HG03064 (cell line): ENCODE results near the gene ACACB.

ENCODE experiments used
- ATAC-seq: cut with Tn5 transposase; IDR thresholded peaks from one replicate; pipeline ENCODE4 v1.9.1; 2021; ENCODE audit warnings: low read depth; ENCODE audit not compliant: unreplicated experiment

ACACB gene

GRCh38 chr12:109292342-109292711 lies 175.9 kb downstream of the ACACB start:
- no peak for ATAC-seq

DNA sequence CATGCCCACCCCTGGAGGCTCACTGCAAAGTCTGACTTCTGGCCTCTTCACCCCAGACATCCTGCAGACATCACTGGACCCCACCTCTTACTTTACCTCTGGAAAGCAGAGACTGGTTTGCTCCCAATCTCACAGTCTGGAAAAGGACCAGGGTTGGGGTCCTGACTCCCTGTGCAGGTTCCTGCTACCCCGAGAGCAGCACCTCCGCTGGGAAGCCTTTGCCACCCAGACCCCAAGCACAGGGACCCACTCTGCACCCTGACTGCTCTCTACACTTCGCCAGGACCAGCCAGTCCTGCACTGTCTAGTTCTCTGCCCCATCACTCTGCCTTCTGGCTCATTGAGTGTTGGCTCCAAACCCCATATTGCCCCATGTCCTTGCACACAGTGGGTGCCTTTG lies 176.7 kb downstream of the ACACB start:
- ATAC-seq = no peak

DNA sequence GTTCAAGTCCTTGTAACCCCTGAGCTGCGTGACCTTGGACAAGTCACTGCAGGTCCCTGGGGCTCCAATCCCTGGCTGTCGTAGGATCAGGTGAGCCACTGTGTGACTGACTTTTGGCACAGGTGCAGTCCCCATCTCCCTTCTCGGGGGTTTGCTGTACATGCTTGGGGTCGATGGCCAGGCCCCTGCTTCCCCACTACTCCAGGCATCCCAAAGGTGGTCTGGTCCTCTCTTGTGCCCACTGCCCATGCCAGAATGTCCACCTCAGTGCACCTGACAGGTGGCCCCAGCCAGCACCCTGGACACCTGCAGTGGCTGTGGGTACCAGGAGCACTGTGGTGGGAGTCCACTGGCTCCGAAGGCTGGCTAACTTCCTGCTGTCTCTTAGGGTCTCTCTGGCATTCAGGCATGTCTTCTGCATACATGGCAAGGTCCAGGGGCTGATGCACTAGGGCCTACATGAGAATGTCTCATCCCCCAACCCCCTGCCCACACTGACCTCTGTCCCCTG lies 178.0 kb downstream of the ACACB start:
- no peak for ATAC-seq

- ATAC-seq = no peak
These were observed 179.5 kb downstream of the ACACB start for GRCh38 chr12:109295764-109296425.

GRCh38 chr12:109296431-109296830 lies 180.0 kb downstream of the ACACB start:
- ATAC-seq = no peak

DNA sequence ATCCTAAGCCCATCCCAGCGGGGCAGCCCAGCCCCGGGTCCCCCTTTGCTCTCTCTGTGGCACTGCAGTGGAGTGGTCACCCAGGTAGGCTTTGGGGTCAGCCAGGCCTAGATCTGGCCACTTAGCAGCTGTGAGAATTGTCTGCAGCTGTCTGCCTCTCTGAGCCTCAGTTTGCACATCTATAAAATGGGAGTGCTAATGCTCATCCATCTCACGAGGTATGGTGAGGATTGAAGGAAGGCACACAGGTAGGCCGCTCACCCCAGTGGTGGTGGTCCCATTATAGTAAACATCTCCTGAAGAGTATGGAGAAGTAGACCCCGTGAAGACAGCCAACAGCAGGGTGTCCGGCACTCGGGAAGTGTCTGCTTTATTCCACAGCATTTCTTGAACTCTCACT lies 183.5 kb downstream of the ACACB start:
- ATAC-seq = no peak

DNA sequence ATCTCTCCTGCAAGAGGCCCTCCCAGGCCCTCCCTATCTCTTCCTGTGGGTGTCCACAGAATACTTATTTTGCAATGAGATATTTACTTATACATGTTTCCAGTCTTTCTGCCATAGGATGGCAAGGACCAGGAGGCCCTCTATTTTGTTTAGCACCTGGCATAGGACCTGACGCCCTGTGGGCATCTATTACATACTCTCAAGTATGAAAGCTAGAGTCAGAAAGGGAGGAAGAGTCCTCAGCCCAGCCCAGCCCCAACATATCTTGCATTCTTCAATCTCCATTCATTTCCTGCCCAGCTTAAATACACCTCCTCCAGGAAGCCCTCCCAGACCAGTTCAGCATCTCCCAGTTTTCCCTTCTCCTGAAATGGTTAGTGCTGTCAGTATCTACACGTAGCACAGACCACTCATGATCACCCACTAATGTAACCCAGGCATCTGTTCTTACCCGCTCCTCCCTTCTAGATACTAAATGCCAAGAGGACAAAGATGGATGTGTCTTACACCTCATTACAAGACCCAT lies 185.3 kb downstream of the ACACB start:
- ATAC-seq = no peak

DNA sequence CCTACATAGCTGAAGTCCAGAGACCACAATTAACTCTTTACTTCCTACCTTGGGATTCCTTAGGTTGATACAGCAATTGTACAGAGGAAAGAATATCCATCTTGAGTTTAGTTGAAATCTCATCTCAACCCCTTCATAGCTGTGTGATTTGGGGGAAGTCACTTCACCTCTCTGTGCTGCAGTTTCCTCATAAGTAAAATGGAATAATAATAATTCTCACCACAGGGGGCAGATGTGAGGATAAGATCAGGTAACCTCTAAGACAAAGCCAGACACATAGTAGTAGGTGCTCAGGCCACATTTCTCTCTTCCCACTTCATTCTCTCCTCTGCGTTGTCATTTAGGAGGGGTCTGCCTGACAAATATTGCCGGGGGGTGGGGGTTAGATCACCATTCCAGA lies 186.0 kb downstream of the ACACB start:
- no peak for ATAC-seq

- no peak for ATAC-seq
These were observed 186.4 kb downstream of the ACACB start for GRCh38 chr12:109302770-109303169.

GRCh38 chr12:109304485-109304884 lies 188.1 kb downstream of the ACACB start:
- no peak for ATAC-seq

DNA sequence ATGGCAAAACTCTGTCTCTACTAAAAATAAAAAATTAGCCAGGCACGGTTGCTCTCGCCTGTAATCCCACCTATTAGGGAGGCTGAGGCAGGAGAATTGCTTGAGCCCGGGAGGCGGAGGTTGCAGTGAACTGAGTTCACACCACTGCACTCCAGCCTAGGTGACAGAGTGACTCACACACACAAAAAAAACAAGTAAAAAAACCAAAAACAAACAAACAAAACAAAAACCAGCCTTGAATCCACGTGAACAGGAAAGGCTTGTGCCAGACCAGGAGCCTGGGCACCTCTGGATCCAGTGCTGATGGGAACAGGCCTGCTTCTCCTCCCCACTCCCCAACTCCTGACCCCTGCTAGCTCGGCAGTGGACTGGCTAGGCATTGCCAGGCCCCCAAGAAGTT lies 189.2 kb downstream of the ACACB start:
- no peak for ATAC-seq

DNA sequence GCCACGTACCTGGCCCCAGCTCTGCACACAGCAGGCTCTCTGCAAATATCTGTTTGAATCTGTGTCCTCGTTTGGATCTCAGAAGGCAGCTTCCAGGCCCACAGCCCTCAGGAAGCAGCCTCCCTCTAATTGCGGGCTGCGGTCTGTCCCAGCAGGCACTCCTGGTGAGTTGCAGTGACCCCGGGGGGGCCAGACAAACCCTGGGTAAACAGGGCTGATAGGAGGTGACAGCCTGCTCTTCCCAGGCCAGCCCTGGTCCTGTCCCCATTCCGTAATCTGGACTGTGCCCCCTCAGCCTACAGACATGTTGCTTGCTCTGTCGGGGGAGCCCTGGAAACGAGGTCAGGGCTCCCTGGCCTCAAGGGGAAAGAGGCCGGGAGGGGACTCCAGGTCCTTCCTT lies 190.7 kb downstream of the ACACB start:
- ATAC-seq = no peak

GRCh38 chr12:109308534-109309380 lies 192.4 kb downstream of the ACACB start, which contains the start of gene FOXN4:
Gene FOXN4, minus strand, starts transcription at chr12:109309284. Its CDS starts 963 bp downstream, at chr12:109308321.
- ATAC-seq = no peak

DNA sequence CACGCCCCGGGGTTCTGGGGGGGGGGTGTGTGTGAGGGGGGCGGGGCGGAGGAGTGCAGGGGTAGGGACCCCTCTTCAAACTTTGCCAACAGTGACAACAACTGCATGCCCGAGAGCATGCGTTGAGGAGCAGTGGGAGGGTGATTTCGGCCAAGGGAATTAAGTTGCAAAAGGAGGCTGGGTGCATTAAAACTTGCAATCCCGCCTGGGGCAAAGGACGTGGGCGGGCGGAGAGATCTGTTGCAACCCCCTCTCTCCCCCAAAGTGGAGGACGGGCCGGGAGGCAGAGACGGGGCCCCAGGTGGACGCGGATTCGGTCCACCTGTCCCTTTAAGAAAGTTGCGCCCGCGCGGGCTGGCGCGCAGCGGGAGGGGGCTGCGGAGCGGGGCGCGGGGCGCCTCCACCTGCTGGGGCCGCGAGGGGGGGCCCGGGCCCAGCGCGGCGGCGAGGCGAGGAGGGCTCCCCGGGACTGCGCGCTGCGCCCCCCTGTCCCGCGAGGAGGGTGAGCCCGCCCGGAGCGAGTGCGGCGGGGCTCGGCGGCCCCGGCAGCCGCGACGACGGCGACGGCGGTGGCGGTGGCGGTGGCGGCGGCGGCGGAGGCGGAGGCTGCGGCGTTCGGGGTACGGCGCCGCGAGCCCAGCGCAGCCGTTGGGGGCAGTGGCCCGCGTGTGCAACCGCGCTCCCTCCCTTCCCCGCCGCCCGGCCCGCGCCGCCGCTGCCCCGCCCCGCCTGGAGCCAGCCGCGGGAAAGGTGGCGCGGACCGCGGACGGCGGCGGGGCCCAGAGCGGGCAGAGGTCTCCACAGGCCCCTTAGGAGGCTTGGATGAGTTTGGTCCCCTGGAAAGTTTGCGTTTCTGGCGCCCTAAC lies 193.2 kb downstream of the ACACB start:
- ATAC-seq = no peak

GRCh38 chr12:109310247-109311125 lies 194.1 kb downstream of the ACACB start:
- no peak for ATAC-seq
